Adrenal gland (tissue), 12 donors: Measurements from ENCODE around the gene SP3. TPM values are rescaled to one million over a fixed set of nuclear protein-coding genes. Genes with fewer than 3 reads are reported as not detected.
"Not testable (repeated sequence)": the region's sequence is repeated elsewhere in the genome, so short reads cannot be mapped to it uniquely, and the experiment has no call there.

ENCODE experiments used
- DNase-seq, 7 donors: peaks; one replicate each; pipeline ENCODE4 v3.0.0-alpha.2; 2019 to 2020
- H3K27ac ChIP-seq, 5 donors: fragments of 200-600 bp; sonication (generic) in 4 of 5; 1 replicate in 3 of 5; 2 replicates in 2 of 5; pipeline versions ENCODE4 v1.5.1 to v1.8.0; 2016 to 2020; ENCODE audit warnings: mild to moderate bottlenecking in 1 of 5
- H3K27me3 ChIP-seq: fragments of 200-600 bp; 2 replicates; pipeline ENCODE4 v1.8.0; 2021
- H3K36me3 ChIP-seq, 2 donors: fragments of 200-600 bp; replicated peaks in 1 of 2; 1 replicate in 1 of 2; 2 replicates in 1 of 2; pipeline versions ENCODE4 v1.5.1 to v1.8.0; 2018 to 2022
- H3K4me1 ChIP-seq, 2 donors: fragments of 200-600 bp; replicated peaks in 1 of 2; 1 replicate in 1 of 2; 2 replicates in 1 of 2; pipeline versions ENCODE4 v1.5.1 to v1.8.0; 2018 to 2021
- H3K4me3 ChIP-seq, 4 donors: fragments of 200-600 bp; sonication (generic) in 3 of 4; one replicate each; pipeline ENCODE4 v1.5.1; 2016 to 2018
- H3K9me3 ChIP-seq, 3 donors: fragments of 200-600 bp; sonication (generic) in 1 of 3; replicated peaks in 1 of 3; 1 replicate in 2 of 3; 2 replicates in 1 of 3; pipeline versions ENCODE4 v1.5.1 to v1.8.0; 2016 to 2021
- POLR2A ChIP-seq, 2 donors: fragments of 450-650 bp; IDR thresholded peaks; one replicate each; pipeline ENCODE4 v1.6.1; 2017; ENCODE audit warnings: antibody characterized with exemption in 2 of 2, mild to moderate bottlenecking in 2 of 2, moderate library complexity in 1 of 2
- WGBS, 4 donors: extraction: QIAGEN DNeasy Blood & Tissue Kit in 2 of 4; methylation state at CpG; one replicate each; pipeline versions ENCODE4 v1.1.5 to v1.1.7; 2013 to 2017; 5-methylcytosine and 5-hydroxymethylcytosine counted together
- intact Hi-C, 2 donors: fragments of 100-400 bp; cut with DNase I; formaldehyde crosslinking; loops; one replicate each; pipeline versions ENCODE4 v1.14.1 to v1.15.0; 2022 to 2023
- polyA plus RNA-seq, 3 donors: library from polyadenylated mRNA; stranded (reverse); fragments of 200-250 nt in 2 of 3; fragments of 350-450 nt in 1 of 3; fragmentation: Illumina TruSeq in 1 of 3; extraction: RNeasy Lipid Tissue Mini Kit (QIAGEN cat#74804) in 1 of 3; gene quantifications; one replicate each; pipeline ENCODE4 v1.2.3, GENCODE V29; 2013 to 2014
- total RNA-seq, 9 donors: library from RNA; depleted of rRNA in 4 of 9; stranded (reverse); fragments of >200 nt in 4 of 9; fragments of 120-200 nt in 1 of 9; fragmentation: NEBNext Ultra II Directional in 1 of 9; extraction: Animal tissue kit (Norgen Biotek cat#: 25700) in 1 of 9; gene quantifications; one replicate each; pipeline versions ENCODE4 v1.1.0 to v1.2.4, GENCODE V29; 2013 to 2023
- TF ChIP-seq, protein P1 (sequence below), 6 experiments: fragments of 450-650 bp in 4 of 6; fragments of 200-600 bp in 2 of 6; sonication (generic) in 1 of 6; IDR thresholded peaks; 1 replicate in 5 of 6; 2 replicates in 1 of 6; pipeline versions ENCODE4 v1.5.1 to v1.8.0; 2016 to 2021; ENCODE audit warnings: antibody characterized with exemption in 6 of 6, mild to moderate bottlenecking in 2 of 6, moderate library complexity in 1 of 6
- donor health status: healthy with polysubstance abuse.
- donor health status: Bipolar disorder and iron deficiency.
- donor health status: DM: yes; HTN: yes; CAD: no.
- donor health status: DM: no; HTN: no; CAD: no.
- donor health status: DM: no; HTN: no; CAD: no.
- donor health status: DM: yes; HTN: yes; CAD: no.

The SP3 gene
- total and polyA plus RNA-seq, 12 donors = 8.9 to 118 (median 54.4) TPM

- Histone ChIP-seq H3K27me3 (no peaks in the 10 kb centered on the region), H3K9me3 (no peaks in the 10 kb centered on the region), H3K4me1 (no peaks in the 10 kb centered on the region), H3K27ac (no peak overlapping the region), H3K4me3 (no peak overlapping the region), H3K36me3 (no peaks in the 10 kb centered on the region)
- 91 to 100% (median 97%) methylated on average over 2 of the region's 2 CpGs for WGBS, 4 donors
- no peak for DNase-seq
- no peak for TF ChIP-seq POLR2A (IDR thresholded peaks at IDR 0.05)
- TF ChIP-seq, protein P1, sequence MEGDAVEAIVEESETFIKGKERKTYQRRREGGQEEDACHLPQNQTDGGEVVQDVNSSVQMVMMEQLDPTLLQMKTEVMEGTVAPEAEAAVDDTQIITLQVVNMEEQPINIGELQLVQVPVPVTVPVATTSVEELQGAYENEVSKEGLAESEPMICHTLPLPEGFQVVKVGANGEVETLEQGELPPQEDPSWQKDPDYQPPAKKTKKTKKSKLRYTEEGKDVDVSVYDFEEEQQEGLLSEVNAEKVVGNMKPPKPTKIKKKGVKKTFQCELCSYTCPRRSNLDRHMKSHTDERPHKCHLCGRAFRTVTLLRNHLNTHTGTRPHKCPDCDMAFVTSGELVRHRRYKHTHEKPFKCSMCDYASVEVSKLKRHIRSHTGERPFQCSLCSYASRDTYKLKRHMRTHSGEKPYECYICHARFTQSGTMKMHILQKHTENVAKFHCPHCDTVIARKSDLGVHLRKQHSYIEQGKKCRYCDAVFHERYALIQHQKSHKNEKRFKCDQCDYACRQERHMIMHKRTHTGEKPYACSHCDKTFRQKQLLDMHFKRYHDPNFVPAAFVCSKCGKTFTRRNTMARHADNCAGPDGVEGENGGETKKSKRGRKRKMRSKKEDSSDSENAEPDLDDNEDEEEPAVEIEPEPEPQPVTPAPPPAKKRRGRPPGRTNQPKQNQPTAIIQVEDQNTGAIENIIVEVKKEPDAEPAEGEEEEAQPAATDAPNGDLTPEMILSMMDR (IDR thresholded peaks at IDR 0.05) = no peak
- intact Hi-C loops = no loop called here
Measured at GRCh38 chr2:173896755-173897154, 68.4 kb downstream of the SP3 start.

DNA sequence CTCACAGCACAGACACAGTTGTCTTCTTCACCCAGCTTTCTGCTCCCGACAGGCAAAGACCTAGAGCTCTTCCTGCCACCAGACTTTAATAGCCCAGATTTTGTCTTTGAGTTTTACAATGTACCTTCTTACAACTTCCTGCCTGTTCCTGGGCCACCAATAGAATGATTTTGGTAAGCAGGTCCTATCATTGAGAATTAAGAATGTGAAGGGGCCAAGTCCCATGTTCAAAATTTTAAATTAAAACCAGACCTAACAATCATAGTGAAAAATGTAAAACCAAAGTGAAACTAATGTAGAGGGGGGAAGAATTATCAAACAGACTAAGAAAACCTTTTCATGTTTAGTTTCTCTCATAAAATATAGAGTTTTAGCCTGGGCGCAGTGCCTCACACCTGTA, 72.8 kb downstream of the SP3 start:
- H3K27ac ChIP-seq = no peak overlapping the region
- H3K27me3 ChIP-seq = no peaks in the 10 kb centered on the region
- no peak for DNase-seq
- no peaks in the 10 kb centered on the region for H3K36me3 ChIP-seq
- H3K9me3 ChIP-seq = no peaks in the 10 kb centered on the region
- TF ChIP-seq POLR2A (IDR thresholded peaks at IDR 0.05) = no peak
- TF ChIP-seq, protein P1 (IDR thresholded peaks at IDR 0.05) = no peak
- H3K4me1 ChIP-seq = no peaks in the 10 kb centered on the region
- intact Hi-C loops = no loop called here
- H3K4me3 ChIP-seq = no peak overlapping the region
- 79 to 89% (median 84%) methylated on average over 2 of the region's 2 CpGs for WGBS, 4 donors

- no peak for DNase-seq
- TF ChIP-seq, protein P1 (IDR thresholded peaks at IDR 0.05) = no peak
- no peak for TF ChIP-seq POLR2A (IDR thresholded peaks at IDR 0.05)
- Histone ChIP-seq H3K27me3 (no peaks in the 10 kb centered on the region), H3K36me3 (no peaks in the 10 kb centered on the region), H3K27ac (no peak overlapping the region), H3K9me3 (no peaks in the 10 kb centered on the region), H3K4me3 (no peak overlapping the region), H3K4me1 (no peaks in the 10 kb centered on the region)
- intact Hi-C loops = no loop called here
- 84 to 89% (median 85%) methylated on average over 2 of the region's 2 CpGs for WGBS, 4 donors
Measured at GRCh38 chr2:173891315-173892037, 73.7 kb downstream of the SP3 start.

DNA sequence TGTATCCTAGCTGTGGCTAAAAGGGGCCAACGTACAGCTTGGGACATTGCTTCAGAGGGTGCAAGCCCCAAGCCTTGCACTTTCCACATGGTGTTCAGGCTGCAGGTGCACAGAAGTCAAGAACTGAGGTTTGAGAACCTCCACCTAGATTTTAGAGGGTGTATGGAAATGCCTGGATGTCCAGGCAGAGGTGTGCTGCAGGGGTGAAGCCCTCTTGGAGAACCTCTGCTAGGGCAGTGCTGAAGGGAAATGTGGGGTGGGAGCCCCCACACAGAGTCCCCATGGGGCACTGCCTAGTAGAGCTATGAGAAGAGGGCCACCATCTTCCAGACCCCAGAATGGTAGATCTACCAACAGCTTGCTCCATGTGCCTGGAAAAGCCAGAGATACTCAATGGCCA, 75.7 kb downstream of the SP3 start:
- H3K4me1 ChIP-seq, H3K9me3 ChIP-seq, H3K27me3 ChIP-seq, H3K27ac ChIP-seq, H3K4me3 ChIP-seq, DNase-seq, H3K36me3 ChIP-seq: not testable (repeated sequence)
- intact Hi-C loops = loop anchor here (10.0 kb wide), 2 partner anchors 155 to 445 kb away; partner anchors contain the start of gene SP9 (in 1 of the 2)
- 69 to 100% (median 87%) methylated on average over 1 of the region's 1 CpG for WGBS, 4 donors

DNA sequence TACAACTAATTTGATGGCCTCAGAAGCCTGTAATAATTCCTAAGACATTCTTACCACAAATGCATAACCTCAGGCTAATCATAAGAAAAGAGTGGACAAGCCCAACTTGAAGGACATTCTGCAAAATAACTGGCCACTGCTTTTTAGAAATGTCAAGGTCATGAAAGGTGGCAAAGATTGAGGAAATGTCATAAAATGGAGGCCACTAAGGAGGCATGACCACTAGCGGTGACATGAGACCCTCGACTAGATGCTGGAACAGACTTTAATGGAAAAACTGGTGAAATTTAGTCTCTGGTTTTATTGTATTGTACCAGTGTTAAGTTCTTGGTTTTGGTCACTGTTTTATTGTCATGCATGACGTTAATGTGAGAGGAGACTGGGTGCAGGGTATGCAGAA, 78.6 kb downstream of the SP3 start:
- no peaks in the 10 kb centered on the region for H3K4me1 ChIP-seq
- H3K4me3 ChIP-seq = no peak overlapping the region
- DNase-seq = no peak
- H3K36me3 ChIP-seq = no peaks in the 10 kb centered on the region
- intact Hi-C loops = loop anchor here (10.0 kb wide), 2 partner anchors 158 to 448 kb away; partner anchors contain the start of gene SP9 (in 1 of the 2)
- no peaks in the 10 kb centered on the region for H3K27me3 ChIP-seq
- no peak for TF ChIP-seq POLR2A (IDR thresholded peaks at IDR 0.05)
- TF ChIP-seq, protein P1 (IDR thresholded peaks at IDR 0.05) = no peak
- no peaks in the 10 kb centered on the region for H3K9me3 ChIP-seq
- H3K27ac ChIP-seq = no peak overlapping the region
- WGBS, 4 donors = 61 to 78% (median 73%) methylated on average over 3 of the region's 3 CpGs
